ENCODE measurements around the gene EPS8.

The EPS8 gene

DNA sequence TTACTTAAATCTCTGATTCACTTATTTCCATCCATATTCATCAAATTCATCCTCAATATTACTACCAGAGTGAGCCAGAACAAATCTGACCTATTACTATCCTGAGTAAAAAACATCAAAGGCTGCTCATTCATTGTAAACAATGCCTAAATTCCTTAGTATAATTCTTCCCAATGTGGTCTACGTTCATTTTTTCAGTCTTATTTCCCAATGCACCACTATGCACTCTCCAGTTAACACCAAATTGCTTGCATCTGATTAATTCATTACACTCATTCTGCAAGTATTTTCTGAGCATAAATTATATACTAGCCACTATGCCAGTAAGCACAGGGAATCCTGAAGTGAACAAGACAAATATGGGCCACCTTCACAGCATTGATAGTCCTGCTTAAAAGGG lies 110.0 kb downstream of the EPS8 start:
- DNase-seq: no peak
- in situ Hi-C loops (cut with HindIII; ENCODE audit: low pct_ligation_motif_present, low pct_unique_long_range_greater_than_20kb, low sequenced_read_pairs): no loop called here

GRCh38 chr12:15677726-15678201 lies 111.4 kb downstream of the EPS8 start:
- in situ Hi-C loops (cut with HindIII; ENCODE audit: low pct_ligation_motif_present, low pct_unique_long_range_greater_than_20kb, low sequenced_read_pairs): no loop called here
- no peak for DNase-seq

DNA sequence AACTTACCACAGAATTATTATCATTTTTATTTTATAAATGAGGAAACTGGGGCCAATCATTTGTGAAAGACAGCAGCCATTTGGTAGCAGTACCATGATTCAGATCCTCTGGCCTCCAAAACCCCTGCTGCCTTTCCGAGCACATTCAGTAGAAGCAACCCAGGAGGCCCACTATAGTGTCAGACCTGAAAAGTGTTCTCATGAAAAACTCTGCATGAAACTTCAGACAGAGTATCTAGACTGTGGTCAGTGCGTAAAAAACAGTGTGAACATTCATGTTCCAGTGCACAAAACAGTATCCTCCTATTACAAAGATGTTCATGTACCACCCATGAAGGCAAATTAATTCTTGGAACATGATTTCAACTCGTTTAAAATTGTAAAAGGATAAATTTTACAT lies 112.0 kb downstream of the EPS8 start:
- in situ Hi-C loops (cut with HindIII; ENCODE audit: low pct_ligation_motif_present, low pct_unique_long_range_greater_than_20kb, low sequenced_read_pairs): no loop called here
- no peak for DNase-seq

GRCh38 chr12:15672671-15673270 lies 116.4 kb downstream of the EPS8 start:
- in situ Hi-C loops (cut with HindIII; ENCODE audit: low pct_ligation_motif_present, low pct_unique_long_range_greater_than_20kb, low sequenced_read_pairs): no loop called here
- no peak for DNase-seq

DNA sequence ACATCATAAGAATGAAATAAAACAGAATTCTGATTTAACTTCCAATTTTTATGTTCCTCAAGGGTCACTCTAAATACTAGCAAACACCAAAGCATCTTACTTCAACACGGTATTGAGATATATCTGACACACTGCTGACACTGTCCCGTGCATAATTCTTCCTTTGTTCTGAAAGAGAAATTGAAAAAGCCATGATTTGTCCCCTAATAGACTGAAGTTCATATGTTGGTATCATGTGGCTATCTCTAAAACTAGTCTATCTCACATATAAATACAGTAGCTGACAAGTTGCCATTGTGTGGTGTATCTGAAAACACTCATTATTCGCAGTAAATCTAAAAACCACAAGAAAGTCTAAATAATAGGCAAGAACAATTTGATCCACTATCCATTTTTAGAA lies 118.4 kb downstream of the EPS8 start:
- in situ Hi-C loops (cut with HindIII; ENCODE audit: low pct_ligation_motif_present, low pct_unique_long_range_greater_than_20kb, low sequenced_read_pairs): no loop called here
- DNase-seq: no peak

- DNase-seq: no peak
- in situ Hi-C loops (cut with HindIII; ENCODE audit: low pct_ligation_motif_present, low pct_unique_long_range_greater_than_20kb, low sequenced_read_pairs): no loop called here
Observed at GRCh38 chr12:15669256-15669948, 119.8 kb downstream of the EPS8 start.

GRCh38 chr12:15664491-15664890 lies 124.7 kb downstream of the EPS8 start:
- in situ Hi-C loops (cut with HindIII; ENCODE audit: low pct_ligation_motif_present, low pct_unique_long_range_greater_than_20kb, low sequenced_read_pairs): no loop called here
- no peak for DNase-seq

DNA sequence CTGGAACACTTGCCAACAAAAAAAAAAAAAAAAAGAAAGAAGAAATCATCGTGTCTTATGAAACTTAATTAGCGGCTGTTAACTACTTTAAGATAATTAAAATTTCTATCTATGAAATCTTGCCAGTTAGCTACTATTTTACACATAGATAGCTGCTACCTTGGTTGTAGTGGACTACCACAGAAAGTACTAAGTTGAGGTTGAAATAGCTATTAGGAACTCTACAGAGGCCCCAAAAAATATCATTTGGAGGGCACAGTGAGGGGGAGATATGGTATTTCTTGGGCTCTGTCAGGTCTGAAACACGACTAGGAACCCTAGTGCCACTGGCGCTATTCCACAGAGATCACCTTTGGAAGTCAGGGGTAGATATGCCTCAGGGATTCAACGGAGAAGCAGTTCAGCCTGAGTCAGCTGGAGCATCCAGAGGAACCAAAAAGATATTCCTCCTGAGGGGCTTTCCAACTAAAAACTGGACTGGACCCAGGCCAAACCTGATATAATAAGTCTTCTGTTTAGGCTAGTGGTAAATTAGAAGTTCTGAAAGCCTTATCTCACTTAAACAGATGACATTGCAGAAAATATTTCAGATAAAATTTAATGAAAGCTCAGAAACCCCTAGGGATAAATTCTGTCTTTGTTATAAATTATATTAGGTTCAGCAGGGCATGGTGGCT lies 126.1 kb downstream of the EPS8 start:
- in situ Hi-C loops (cut with HindIII; ENCODE audit: low pct_ligation_motif_present, low pct_unique_long_range_greater_than_20kb, low sequenced_read_pairs): no loop called here
- DNase-seq: no peak

- peak; percentile 62 for DNase-seq
- in situ Hi-C loops (cut with HindIII; ENCODE audit: low pct_ligation_motif_present, low pct_unique_long_range_greater_than_20kb, low sequenced_read_pairs): no loop called here
Observed at GRCh38 chr12:15662303-15662980, 126.7 kb downstream of the EPS8 start.

DNA sequence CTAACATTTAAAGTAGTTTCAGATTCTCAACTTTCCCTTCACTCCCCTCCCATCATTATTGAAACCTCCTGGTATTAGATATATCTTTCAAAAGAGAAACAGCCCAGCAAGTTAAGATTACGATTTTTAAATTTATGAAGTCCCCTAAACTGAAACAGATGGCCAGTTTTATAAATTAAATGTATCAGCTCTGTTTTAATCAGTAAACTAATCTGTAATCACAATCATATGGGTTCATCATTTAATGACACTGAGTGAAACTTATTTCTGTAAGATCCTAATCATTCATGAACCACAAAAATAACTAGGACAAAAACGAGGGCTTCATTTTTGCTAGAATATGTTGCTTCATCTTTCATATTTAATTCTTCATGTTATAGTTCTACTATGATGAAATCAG lies 137.8 kb downstream of the EPS8 start:
- no peak for DNase-seq
- in situ Hi-C loops (cut with HindIII; ENCODE audit: low pct_ligation_motif_present, low pct_unique_long_range_greater_than_20kb, low sequenced_read_pairs): no loop called here

- in situ Hi-C loops (cut with HindIII; ENCODE audit: low pct_ligation_motif_present, low pct_unique_long_range_greater_than_20kb, low sequenced_read_pairs): no loop called here
- DNase-seq: no peak
Observed at GRCh38 chr12:15650399-15651128, 138.6 kb downstream of the EPS8 start.

DNA sequence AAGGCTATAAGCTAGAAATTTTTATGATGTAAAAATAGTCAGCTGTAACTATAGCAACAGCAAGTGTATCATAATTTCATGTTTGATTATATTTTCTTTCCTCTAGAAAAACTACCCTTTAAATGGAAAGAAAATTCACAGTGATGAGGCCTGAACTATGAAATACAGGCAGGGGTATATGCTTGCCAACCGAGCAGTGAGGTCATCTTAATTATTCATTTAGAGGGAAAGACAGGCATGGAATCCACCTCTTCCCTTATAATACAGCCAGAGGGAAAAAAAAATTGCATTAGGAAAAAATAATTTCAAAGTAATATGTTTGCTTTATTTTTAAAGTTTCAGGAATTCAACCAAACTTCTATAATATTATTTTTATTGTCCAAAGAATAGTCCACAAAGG lies 139.8 kb downstream of the EPS8 start:
- no peak for DNase-seq
- in situ Hi-C loops (cut with HindIII; ENCODE audit: low pct_ligation_motif_present, low pct_unique_long_range_greater_than_20kb, low sequenced_read_pairs): no loop called here

GRCh38 chr12:15648558-15648957 lies 140.6 kb downstream of the EPS8 start:
- DNase-seq: no peak
- in situ Hi-C loops (cut with HindIII; ENCODE audit: low pct_ligation_motif_present, low pct_unique_long_range_greater_than_20kb, low sequenced_read_pairs): no loop called here

DNA sequence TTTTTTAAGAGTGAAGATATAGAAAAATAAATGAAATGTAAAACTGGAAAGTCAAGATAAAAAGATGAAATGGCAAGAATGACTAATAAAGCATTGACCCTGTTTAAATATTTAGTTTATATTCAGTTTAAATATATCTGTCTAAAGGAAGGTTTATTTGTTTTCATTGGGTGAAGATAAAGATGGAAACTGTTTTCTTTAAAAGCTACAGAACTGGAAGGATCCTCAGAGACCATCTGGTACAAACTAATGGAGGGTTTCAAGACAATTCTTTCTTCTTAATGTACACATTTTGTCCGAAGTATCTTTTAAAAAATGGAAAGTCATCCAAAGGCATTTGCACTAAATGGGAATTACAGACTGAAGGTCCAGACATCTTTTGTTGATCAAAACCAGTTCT lies 142.6 kb downstream of the EPS8 start:
- no peak for DNase-seq
- in situ Hi-C loops (cut with HindIII; ENCODE audit: low pct_ligation_motif_present, low pct_unique_long_range_greater_than_20kb, low sequenced_read_pairs): no loop called here

- DNase-seq: no peak
- in situ Hi-C loops (cut with HindIII; ENCODE audit: low pct_ligation_motif_present, low pct_unique_long_range_greater_than_20kb, low sequenced_read_pairs): no loop called here
Observed at GRCh38 chr12:15644700-15645099, 144.5 kb downstream of the EPS8 start.

GRCh38 chr12:15638231-15638630 lies 151.0 kb downstream of the EPS8 start:
- DNase-seq: no peak
- in situ Hi-C loops (cut with HindIII; ENCODE audit: low pct_ligation_motif_present, low pct_unique_long_range_greater_than_20kb, low sequenced_read_pairs): no loop called here

- no peak for DNase-seq
- in situ Hi-C loops (cut with HindIII; ENCODE audit: low pct_ligation_motif_present, low pct_unique_long_range_greater_than_20kb, low sequenced_read_pairs): no loop called here
Observed at GRCh38 chr12:15636060-15636890, 152.9 kb downstream of the EPS8 start.
